Measurements from ENCODE around the gene JAK1.

GRCh38 chr1:64953241-64953640 is 13.1 kb downstream of the JAK1 start:
- TF ChIP-seq, protein P1, sequence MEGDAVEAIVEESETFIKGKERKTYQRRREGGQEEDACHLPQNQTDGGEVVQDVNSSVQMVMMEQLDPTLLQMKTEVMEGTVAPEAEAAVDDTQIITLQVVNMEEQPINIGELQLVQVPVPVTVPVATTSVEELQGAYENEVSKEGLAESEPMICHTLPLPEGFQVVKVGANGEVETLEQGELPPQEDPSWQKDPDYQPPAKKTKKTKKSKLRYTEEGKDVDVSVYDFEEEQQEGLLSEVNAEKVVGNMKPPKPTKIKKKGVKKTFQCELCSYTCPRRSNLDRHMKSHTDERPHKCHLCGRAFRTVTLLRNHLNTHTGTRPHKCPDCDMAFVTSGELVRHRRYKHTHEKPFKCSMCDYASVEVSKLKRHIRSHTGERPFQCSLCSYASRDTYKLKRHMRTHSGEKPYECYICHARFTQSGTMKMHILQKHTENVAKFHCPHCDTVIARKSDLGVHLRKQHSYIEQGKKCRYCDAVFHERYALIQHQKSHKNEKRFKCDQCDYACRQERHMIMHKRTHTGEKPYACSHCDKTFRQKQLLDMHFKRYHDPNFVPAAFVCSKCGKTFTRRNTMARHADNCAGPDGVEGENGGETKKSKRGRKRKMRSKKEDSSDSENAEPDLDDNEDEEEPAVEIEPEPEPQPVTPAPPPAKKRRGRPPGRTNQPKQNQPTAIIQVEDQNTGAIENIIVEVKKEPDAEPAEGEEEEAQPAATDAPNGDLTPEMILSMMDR (IDR thresholded peaks at IDR 0.05; ENCODE audit: low read depth, low read length), result no peak
- TF ChIP-seq EZH2phosphoT487 (IDR thresholded peaks at IDR 0.05; ENCODE audit: low read depth), result no peak

Measured in OCI-LY3 (cell line).